Upper lobe of left lung (tissue), 6 donors: Measurements from ENCODE around the gene CTNNBL1. TPM values are rescaled to one million over a fixed set of nuclear protein-coding genes. Genes with fewer than 3 reads are reported as not detected.

Source experiments
- ATAC-seq, 2 donors: fragments of 200-7000 bp; cut with Tn5 transposase; one replicate each; pipeline ENCODE4 v1.9.1; 2022; ENCODE audit warnings: mild to moderate bottlenecking in 2 of 2, moderate library complexity in 2 of 2; ENCODE audit not compliant: low FRiP score in 2 of 2
- DNase-seq, 2 donors: peaks; one replicate each; pipeline ENCODE4 v3.0.0-alpha.2; 2019 to 2020
- H3K27ac ChIP-seq, 4 donors: fragments of 200-600 bp; sonication (generic); one replicate each; pipeline ENCODE4 v1.5.1; 2016 to 2019
- H3K27me3 ChIP-seq, 4 donors: fragments of 200-600 bp; sonication (generic); one replicate each; pipeline ENCODE4 v1.5.1; 2017 to 2019
- H3K36me3 ChIP-seq, 4 donors: fragments of 200-600 bp; sonication (generic); one replicate each; pipeline ENCODE4 v1.5.1; 2016 to 2019
- H3K4me1 ChIP-seq, 4 donors: fragments of 200-600 bp; sonication (generic); one replicate each; pipeline ENCODE4 v1.5.1; 2018 to 2019
- H3K4me3 ChIP-seq, 4 donors: fragments of 200-600 bp; sonication (generic); one replicate each; pipeline ENCODE4 v1.5.1; 2017 to 2019; ENCODE audit warnings: mild to moderate bottlenecking in 2 of 4, moderate library complexity in 1 of 4
- H3K9me3 ChIP-seq, 4 donors: fragments of 200-600 bp; sonication (generic); one replicate each; pipeline ENCODE4 v1.5.1; 2018 to 2019
- CTCF ChIP-seq, 6 experiments: fragments of 450-650 bp in 4 of 6; fragments of 200-600 bp in 2 of 6; sonication (generic) in 2 of 6; IDR thresholded peaks; one replicate each; pipeline ENCODE4 v1.5.1; 2016 to 2019; ENCODE audit warnings: antibody characterized with exemption in 6 of 6
- EP300 ChIP-seq, 4 donors: sonication (generic); formaldehyde crosslinking; IDR thresholded peaks; one replicate each; pipeline ENCODE4 v1.5.1; 2017; ENCODE audit warnings: antibody characterized with exemption in 4 of 4, control low read depth in 2 of 4
- POLR2A ChIP-seq, 4 donors: fragments of 450-650 bp; IDR thresholded peaks; one replicate each; pipeline ENCODE4 v1.5.1; 2016 to 2017; ENCODE audit warnings: antibody characterized with exemption in 4 of 4, mild to moderate bottlenecking in 2 of 4
- POLR2AphosphoS5 ChIP-seq, 2 donors: sonication (generic); formaldehyde crosslinking; IDR thresholded peaks; one replicate each; pipeline ENCODE4 v1.5.1; 2017; ENCODE audit warnings: antibody characterized with exemption in 2 of 2
- WGBS, 2 donors: methylation state at CpG; one replicate each; pipeline ENCODE4 v1.1.5; 2017 to 2018; 5-methylcytosine and 5-hydroxymethylcytosine counted together
- total RNA-seq, 6 donors: library from RNA; depleted of rRNA in 4 of 6; stranded (reverse); fragments of >200 nt in 4 of 6; gene quantifications; one replicate each; pipeline versions ENCODE4 v1.1.0 to v1.2.1, GENCODE V29; 2016 to 2021
- donor health status: DM: no; HTN: no; CAD: no; lungs with moderate emphysema.
- donor health status: DM: no; HTN: yes; CAD: no; lungs with severe emphysema.

CTNNBL1 gene
- total RNA-seq, 6 donors from 2014 or later = 25.1 to 61.0 (median 29.1) TPM

- Histone ChIP-seq H3K4me1 (no peaks in the 10 kb centered on the region), H3K9me3 (no peaks in the 10 kb centered on the region), H3K27me3 (no peaks in the 10 kb centered on the region), H3K27ac (no peak overlapping the region), H3K4me3 (no peak overlapping the region), H3K36me3 (peaks cover 0 to 65% (median 13%) of the 10 kb centered on the region in 4 donors)
- no peak for TF ChIP-seq POLR2AphosphoS5 (IDR thresholded peaks at IDR 0.05)
- no peak for TF ChIP-seq CTCF (IDR thresholded peaks at IDR 0.05)
- no peak for TF ChIP-seq EP300 (IDR thresholded peaks at IDR 0.05)
- no peak for TF ChIP-seq POLR2A (IDR thresholded peaks at IDR 0.05)
- no peak for DNase-seq
- no peak for ATAC-seq
- WGBS, 2 donors = 88 to 93% methylated on average over 2 of the region's 2 CpGs
Observed at GRCh38 chr20:37849566-37849965, 155.7 kb downstream of the CTNNBL1 start.

- H3K36me3 ChIP-seq = peaks cover 0 to 65% (median 10%) of the 10 kb centered on the region in 4 donors
- H3K27me3 ChIP-seq = no peaks in the 10 kb centered on the region
- ATAC-seq = no peak
- WGBS, 2 donors = 95 to 97% methylated on average over 6 of the region's 6 CpGs
- no peak overlapping the region for H3K4me3 ChIP-seq
- TF ChIP-seq POLR2A (IDR thresholded peaks at IDR 0.05) (no peak), CTCF (IDR thresholded peaks at IDR 0.05) (no peak), EP300 (IDR thresholded peaks at IDR 0.05) (no peak)
- H3K27ac ChIP-seq = no peak overlapping the region
- DNase-seq = no peak
- no peaks in the 10 kb centered on the region for H3K4me1 ChIP-seq
- no peaks in the 10 kb centered on the region for H3K9me3 ChIP-seq
Observed at GRCh38 chr20:37850036-37850592, 156.3 kb downstream of the CTNNBL1 start.

DNA sequence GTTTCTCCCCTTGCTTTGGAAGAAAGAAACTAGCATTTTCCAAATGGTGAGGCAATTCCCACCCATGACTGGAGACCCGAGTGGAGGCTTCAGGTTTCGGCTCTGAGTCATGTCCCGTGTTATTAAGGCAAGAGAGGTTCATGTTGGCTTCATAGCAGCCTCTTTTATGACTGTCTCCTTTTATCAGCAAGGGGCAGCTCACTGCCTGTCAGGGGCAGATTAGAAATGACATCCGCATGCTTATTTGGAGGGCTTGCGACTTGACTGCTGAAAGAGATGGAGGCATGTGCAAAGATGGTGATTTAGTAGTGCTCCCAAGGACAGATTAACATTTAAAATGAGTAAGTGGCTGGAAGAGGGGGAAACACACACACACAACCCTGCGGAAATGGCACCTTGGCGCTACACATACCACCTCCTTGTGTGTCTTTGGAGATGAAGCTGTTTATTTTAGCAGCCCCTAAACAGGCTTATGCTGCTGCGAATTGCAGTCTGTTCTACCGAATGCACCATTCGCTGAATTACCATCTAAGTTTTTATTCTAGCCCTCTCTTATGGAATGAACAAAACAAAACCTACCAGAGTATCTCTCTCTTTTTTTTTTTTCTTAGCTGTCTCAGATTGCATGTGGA, 157.0 kb downstream of the CTNNBL1 start:
- TF ChIP-seq POLR2A (IDR thresholded peaks at IDR 0.05) (no peak), CTCF (IDR thresholded peaks at IDR 0.05) (no peak), POLR2AphosphoS5 (IDR thresholded peaks at IDR 0.05) (no peak), EP300 (IDR thresholded peaks at IDR 0.05) (no peak)
- H3K9me3 ChIP-seq = no peaks in the 10 kb centered on the region
- no peak for ATAC-seq
- H3K4me1 ChIP-seq = no peaks in the 10 kb centered on the region
- no peak overlapping the region for H3K4me3 ChIP-seq
- WGBS, 2 donors = 76% methylated on average over 10 of the region's 10 CpGs
- H3K36me3 ChIP-seq = peaks cover 0 to 66% (median 9%) of the 10 kb centered on the region in 4 donors
- DNase-seq = no peak
- no peak overlapping the region for H3K27ac ChIP-seq
- H3K27me3 ChIP-seq = no peaks in the 10 kb centered on the region

- ATAC-seq (no peak), DNase-seq (no peak)
- H3K27ac ChIP-seq = no peak overlapping the region
- WGBS, 2 donors = 88 to 92% methylated on average over 6 of the region's 6 CpGs
- peaks cover 0 to 56% (median 10%) of the 10 kb centered on the region in 4 donors for H3K36me3 ChIP-seq
- no peak for TF ChIP-seq EP300 (IDR thresholded peaks at IDR 0.05)
- TF ChIP-seq POLR2A (IDR thresholded peaks at IDR 0.05) = no peak
- no peak for TF ChIP-seq CTCF (IDR thresholded peaks at IDR 0.05)
- TF ChIP-seq POLR2AphosphoS5 (IDR thresholded peaks at IDR 0.05) = no peak
- H3K4me3 ChIP-seq = no peak overlapping the region
- H3K9me3 ChIP-seq = no peaks in the 10 kb centered on the region
- H3K27me3 ChIP-seq = no peaks in the 10 kb centered on the region
- no peaks in the 10 kb centered on the region for H3K4me1 ChIP-seq
Observed at GRCh38 chr20:37852666-37853065, 158.8 kb downstream of the CTNNBL1 start.
